Measurements from ENCODE around the gene ZNF346. TPM values are rescaled to one million over a fixed set of nuclear protein-coding genes. Genes with fewer than 3 reads are reported as not detected.

The ZNF346 gene
- total RNA-seq, 4 donors from 2014 or later = 5.2 to 8.0 (median 6.8) TPM

- peaks cover 7 to 14% of the 10 kb centered on the region in 2 donors for H3K4me1 ChIP-seq
- DNase-seq = no peak
- TF ChIP-seq POLR2A (IDR thresholded peaks at IDR 0.05) = no peak
- TF ChIP-seq, protein P1, sequence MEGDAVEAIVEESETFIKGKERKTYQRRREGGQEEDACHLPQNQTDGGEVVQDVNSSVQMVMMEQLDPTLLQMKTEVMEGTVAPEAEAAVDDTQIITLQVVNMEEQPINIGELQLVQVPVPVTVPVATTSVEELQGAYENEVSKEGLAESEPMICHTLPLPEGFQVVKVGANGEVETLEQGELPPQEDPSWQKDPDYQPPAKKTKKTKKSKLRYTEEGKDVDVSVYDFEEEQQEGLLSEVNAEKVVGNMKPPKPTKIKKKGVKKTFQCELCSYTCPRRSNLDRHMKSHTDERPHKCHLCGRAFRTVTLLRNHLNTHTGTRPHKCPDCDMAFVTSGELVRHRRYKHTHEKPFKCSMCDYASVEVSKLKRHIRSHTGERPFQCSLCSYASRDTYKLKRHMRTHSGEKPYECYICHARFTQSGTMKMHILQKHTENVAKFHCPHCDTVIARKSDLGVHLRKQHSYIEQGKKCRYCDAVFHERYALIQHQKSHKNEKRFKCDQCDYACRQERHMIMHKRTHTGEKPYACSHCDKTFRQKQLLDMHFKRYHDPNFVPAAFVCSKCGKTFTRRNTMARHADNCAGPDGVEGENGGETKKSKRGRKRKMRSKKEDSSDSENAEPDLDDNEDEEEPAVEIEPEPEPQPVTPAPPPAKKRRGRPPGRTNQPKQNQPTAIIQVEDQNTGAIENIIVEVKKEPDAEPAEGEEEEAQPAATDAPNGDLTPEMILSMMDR (IDR thresholded peaks at IDR 0.05 in 4 of 5, conservative IDR thresholded peaks at IDR 0.05 in 1 of 5) = no peak
- H3K4me3 ChIP-seq = no peak overlapping the region
- H3K9me3 ChIP-seq = no peaks in the 10 kb centered on the region
- H3K36me3 ChIP-seq = no peaks in the 10 kb centered on the region
- intact Hi-C loops (cut with DNase I; ENCODE audit: low total_unique reads) = loop anchor here (10.0 kb wide), 1 partner anchor 645 kb away; the partner anchor contains the start of genes HIGD2A and NOP16
- H3K27me3 ChIP-seq = no peaks in the 10 kb centered on the region
- H3K27ac ChIP-seq = no peak overlapping the region
- in situ Hi-C loops (cut with MboI; ENCODE audit: low sequenced_read_pairs in 4 of 4) = no loop called here
- ATAC-seq = no peak
Measured at GRCh38 chr5:177029498-177029897, 7.0 kb downstream of the ZNF346 start.

- intact Hi-C loops (cut with DNase I; ENCODE audit: low total_unique reads) (no loop called here), in situ Hi-C loops (cut with MboI; ENCODE audit: low sequenced_read_pairs in 4 of 4) (no loop called here)
Measured at GRCh38 chr5:177035976-177036375, 13.5 kb downstream of the ZNF346 start.

DNA sequence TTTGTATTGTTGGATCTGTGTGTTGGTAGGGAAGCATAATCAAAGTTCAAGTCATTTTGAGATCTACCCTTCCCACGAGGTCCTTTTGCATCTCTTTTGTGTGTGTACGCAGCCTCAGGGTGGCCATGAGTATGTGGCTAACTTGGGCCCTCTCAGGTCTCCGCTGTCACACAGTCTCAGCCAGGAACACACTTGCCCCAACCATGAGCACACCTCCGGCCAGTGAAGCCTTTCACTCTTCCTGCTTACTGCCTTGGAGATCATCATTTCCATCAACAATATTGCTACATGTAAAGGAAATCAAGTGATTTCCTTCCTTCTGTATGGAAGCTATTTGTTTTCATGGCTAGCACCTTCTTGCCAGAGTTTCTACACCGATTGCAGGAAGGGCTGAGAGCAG, 13.9 kb downstream of the ZNF346 start:
- Histone ChIP-seq H3K4me3 (no peak overlapping the region), H3K9me3 (no peaks in the 10 kb centered on the region), H3K4me1 (no peaks in the 10 kb centered on the region), H3K27ac (no peak overlapping the region), H3K27me3 (no peaks in the 10 kb centered on the region), H3K36me3 (no peaks in the 10 kb centered on the region)
- intact Hi-C loops (cut with DNase I; ENCODE audit: low total_unique reads) = no loop called here
- TF ChIP-seq, protein P1 (IDR thresholded peaks at IDR 0.05 in 4 of 5, conservative IDR thresholded peaks at IDR 0.05 in 1 of 5) = no peak
- TF ChIP-seq POLR2A (IDR thresholded peaks at IDR 0.05) = no peak
- ATAC-seq (no peak), DNase-seq (no peak)
- in situ Hi-C loops (cut with MboI; ENCODE audit: low sequenced_read_pairs in 4 of 4) = no loop called here

More at GRCh38 chr5:177035976-177036375, 13.5 kb downstream of the ZNF346 start:
- ATAC-seq (no peak), DNase-seq (no peak)
- Histone ChIP-seq H3K9me3 (no peaks in the 10 kb centered on the region), H3K27ac (no peak overlapping the region), H3K4me1 (no peaks in the 10 kb centered on the region), H3K36me3 (no peaks in the 10 kb centered on the region), H3K4me3 (no peak overlapping the region), H3K27me3 (no peaks in the 10 kb centered on the region)
- TF ChIP-seq, protein P1 (IDR thresholded peaks at IDR 0.05 in 4 of 5, conservative IDR thresholded peaks at IDR 0.05 in 1 of 5) = no peak
- no peak for TF ChIP-seq POLR2A (IDR thresholded peaks at IDR 0.05)

DNA sequence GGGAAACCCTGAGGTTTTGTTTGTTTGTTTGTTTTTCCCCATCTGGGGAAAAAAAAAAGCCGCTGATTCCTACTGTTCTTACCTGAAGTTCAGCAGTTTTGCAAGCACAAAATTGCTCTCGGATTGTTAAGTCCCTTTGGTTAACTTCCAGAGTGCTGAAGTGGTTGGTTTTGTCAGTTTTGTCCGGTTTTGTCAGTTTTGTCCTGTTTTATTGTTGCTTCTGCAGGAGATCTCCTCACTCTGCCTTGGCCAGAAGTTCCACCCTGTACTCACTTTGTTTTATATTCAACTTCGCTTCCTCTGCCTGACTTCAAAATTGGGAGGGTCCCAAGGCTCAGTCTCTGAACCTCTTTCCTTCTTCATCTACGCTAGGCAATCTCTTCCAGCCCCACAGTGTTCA, 14.4 kb downstream of the ZNF346 start:
- TF ChIP-seq POLR2A (IDR thresholded peaks at IDR 0.05) = no peak
- TF ChIP-seq, protein P1 (IDR thresholded peaks at IDR 0.05 in 4 of 5, conservative IDR thresholded peaks at IDR 0.05 in 1 of 5) = no peak
- H3K9me3 ChIP-seq = no peaks in the 10 kb centered on the region
- intact Hi-C loops (cut with DNase I; ENCODE audit: low total_unique reads) = no loop called here
- in situ Hi-C loops (cut with MboI; ENCODE audit: low sequenced_read_pairs in 4 of 4) = no loop called here
- DNase-seq = no peak
- no peaks in the 10 kb centered on the region for H3K27me3 ChIP-seq
- ATAC-seq = no peak
- no peak overlapping the region for H3K27ac ChIP-seq
- H3K4me1 ChIP-seq = no peaks in the 10 kb centered on the region
- no peak overlapping the region for H3K4me3 ChIP-seq
- H3K36me3 ChIP-seq = peaks cover 0 to 4% of the 10 kb centered on the region in 2 donors

DNA sequence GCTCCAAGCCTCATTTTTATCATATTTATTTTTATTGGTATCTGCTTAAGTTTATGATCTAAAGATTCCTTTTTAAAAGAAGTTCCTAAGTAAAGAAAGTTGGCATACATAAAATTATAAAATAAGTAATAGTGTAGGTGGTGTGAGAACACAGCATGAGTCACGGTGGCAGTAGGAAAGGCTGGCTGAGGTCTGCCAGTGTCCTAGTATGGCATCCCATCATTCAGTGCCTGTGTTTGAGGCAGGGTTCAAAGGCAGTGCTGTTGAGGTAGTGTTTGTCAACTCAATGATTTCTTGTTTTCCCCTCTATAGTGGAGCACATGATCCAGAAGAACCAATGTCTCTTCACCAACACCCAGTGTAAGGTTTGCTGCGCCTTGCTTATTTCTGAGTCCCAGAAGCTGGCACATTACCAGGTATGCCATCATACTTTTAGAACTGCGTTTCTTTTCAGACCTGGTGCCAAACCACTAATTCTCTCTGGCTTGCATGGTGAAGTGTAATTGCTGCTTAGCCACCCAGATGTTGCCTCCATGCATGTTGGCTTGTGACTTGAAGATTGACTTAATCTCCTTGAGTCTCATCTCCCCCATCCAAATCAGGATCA, 18.4 kb downstream of the ZNF346 start:
- Histone ChIP-seq H3K9me3 (no peaks in the 10 kb centered on the region), H3K36me3 (peaks cover 0 to 42% of the 10 kb centered on the region in 2 donors), H3K27me3 (no peaks in the 10 kb centered on the region), H3K4me1 (no peaks in the 10 kb centered on the region), H3K4me3 (no peak overlapping the region), H3K27ac (no peak overlapping the region)
- ATAC-seq (no peak), DNase-seq (no peak)
- intact Hi-C loops (cut with DNase I; ENCODE audit: low total_unique reads) = no loop called here
- TF ChIP-seq POLR2A (IDR thresholded peaks at IDR 0.05) = no peak
- TF ChIP-seq, protein P1 (IDR thresholded peaks at IDR 0.05 in 4 of 5, conservative IDR thresholded peaks at IDR 0.05 in 1 of 5) = no peak
- in situ Hi-C loops (cut with MboI; ENCODE audit: low sequenced_read_pairs in 4 of 4) = no loop called here

Measured in gastrocnemius medialis (tissue), 4 donors.